Measurements from ENCODE around the gene MXI1. TPM values are rescaled to one million over a fixed set of nuclear protein-coding genes. Genes with fewer than 3 reads are reported as not detected.

MXI1 gene
- total RNA-seq, 1 experiment from 2014 or later: 11.0 TPM

DNA sequence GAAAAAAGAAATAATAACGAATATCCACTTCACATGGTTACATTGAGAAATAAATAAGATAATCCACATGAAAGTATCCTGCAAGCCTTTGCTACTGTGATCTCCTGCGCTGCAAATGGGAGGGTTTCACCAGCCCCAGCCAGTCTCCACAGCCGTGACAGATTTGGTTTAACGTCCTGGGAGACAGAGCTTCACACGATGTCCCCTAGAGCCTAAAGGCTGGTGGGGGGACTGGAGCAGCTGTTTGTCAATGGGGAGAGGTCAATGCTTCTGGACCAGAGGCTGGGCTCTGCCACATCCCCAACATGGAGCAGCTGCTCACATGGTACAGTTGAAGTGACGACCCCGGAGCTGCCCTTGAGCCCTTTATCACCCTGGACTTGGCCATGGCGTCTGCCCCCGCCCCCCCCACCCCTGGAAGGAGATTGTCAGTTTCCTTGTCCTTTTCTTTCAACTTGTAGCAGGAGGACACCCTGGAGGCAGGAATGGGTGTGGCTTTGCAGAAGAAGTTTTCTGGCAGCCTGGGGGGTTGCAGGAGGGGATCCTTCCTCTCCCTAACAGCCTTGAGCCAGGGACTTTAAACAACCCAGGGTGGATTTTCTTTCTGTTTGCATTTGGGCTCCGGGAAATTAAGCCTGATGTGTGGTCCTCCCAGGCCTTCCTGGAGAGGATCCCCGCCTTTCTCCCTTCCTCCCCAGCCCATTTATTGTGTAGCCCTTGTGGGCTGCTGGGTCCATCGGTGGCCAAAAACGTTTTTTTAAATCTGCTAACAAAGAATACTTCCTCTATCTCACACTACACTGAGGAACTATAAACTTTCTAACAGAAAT lies 37.0 kb upstream of the MXI1 start:
- BruUV-seq (replicated peaks): no TSS peak
- TF ChIP-seq, protein P1, sequence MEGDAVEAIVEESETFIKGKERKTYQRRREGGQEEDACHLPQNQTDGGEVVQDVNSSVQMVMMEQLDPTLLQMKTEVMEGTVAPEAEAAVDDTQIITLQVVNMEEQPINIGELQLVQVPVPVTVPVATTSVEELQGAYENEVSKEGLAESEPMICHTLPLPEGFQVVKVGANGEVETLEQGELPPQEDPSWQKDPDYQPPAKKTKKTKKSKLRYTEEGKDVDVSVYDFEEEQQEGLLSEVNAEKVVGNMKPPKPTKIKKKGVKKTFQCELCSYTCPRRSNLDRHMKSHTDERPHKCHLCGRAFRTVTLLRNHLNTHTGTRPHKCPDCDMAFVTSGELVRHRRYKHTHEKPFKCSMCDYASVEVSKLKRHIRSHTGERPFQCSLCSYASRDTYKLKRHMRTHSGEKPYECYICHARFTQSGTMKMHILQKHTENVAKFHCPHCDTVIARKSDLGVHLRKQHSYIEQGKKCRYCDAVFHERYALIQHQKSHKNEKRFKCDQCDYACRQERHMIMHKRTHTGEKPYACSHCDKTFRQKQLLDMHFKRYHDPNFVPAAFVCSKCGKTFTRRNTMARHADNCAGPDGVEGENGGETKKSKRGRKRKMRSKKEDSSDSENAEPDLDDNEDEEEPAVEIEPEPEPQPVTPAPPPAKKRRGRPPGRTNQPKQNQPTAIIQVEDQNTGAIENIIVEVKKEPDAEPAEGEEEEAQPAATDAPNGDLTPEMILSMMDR (IDR thresholded peaks at IDR 0.05; ENCODE audit: insufficient read depth in 1 of 2, low read depth in 1 of 2, low read length in 1 of 2, severe bottlenecking in 1 of 2, unreplicated experiment in 1 of 2): peak in 1 of 2 experiments; percentile 20
- Mint-ChIP-seq H3K4me1 (ENCODE audit: low read depth, unreplicated experiment) (peaks cover 32% of the 10 kb centered on the region), H3K9me3 (ENCODE audit: unreplicated experiment) (no peaks in the 10 kb centered on the region), H3K27ac (ENCODE audit: unreplicated experiment) (no peak overlapping the region), H3K27me3 (ENCODE audit: insufficient read depth, unreplicated experiment) (no peaks in the 10 kb centered on the region), H3K36me3 (ENCODE audit: insufficient read depth, unreplicated experiment) (no peaks in the 10 kb centered on the region), H3K4me3 (ENCODE audit: unreplicated experiment) (no peak overlapping the region)
- Histone ChIP-seq H3K9me3 (no peaks in the 10 kb centered on the region), H3K27me3 (replicated peaks; ENCODE audit: control insufficient read depth, insufficient read depth, low read length) (no peaks in the 10 kb centered on the region), H3K4me1 (peaks cover 27% of the 10 kb centered on the region), H3K36me3 (ENCODE audit: control insufficient read depth, insufficient read depth, low read length) (no peaks in the 10 kb centered on the region), H3K4me3 (ENCODE audit: low read depth, low read length) (no peak overlapping the region)
- intact Hi-C loops (cut with micrococcal nuclease; ENCODE audit: unreplicated experiment): no loop called here
- POLR2A ChIA-PET: no interaction called here
- CTCF ChIA-PET: no interaction called here
- no peak for DNase-seq

- DNase-seq: no peak
- POLR2A ChIA-PET: no interaction called here
- BruUV-seq (replicated peaks): no TSS peak
Measured at GRCh38 chr10:110171032-110171431, 36.4 kb upstream of the MXI1 start.

DNA sequence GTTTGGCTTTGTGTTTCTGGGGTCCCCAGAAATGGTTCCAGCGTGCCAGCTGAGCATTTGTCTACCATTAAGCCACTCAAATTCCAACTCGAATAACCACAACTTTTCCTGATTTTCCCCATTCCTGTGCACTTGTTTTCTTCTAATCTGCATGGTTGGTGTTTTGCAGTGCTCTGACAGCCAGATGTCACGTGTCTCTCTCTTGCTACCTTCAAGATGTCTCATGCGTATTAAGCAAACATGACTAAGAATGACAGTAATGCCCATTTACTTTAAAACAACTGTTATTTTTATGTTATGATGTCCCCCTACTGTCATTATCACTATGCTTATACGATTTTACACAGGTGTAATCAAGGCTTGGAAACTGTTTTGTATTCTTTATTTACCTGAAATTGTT lies 35.2 kb upstream of the MXI1 start:
- no peak for DNase-seq
- intact Hi-C loops (cut with micrococcal nuclease; ENCODE audit: unreplicated experiment): no loop called here
- peaks cover 24% of the 10 kb centered on the region for H3K4me1 Mint-ChIP-seq (ENCODE audit: low read depth, unreplicated experiment)

More at GRCh38 chr10:110171032-110171431, 36.4 kb upstream of the MXI1 start:
- Histone ChIP-seq H3K4me1 (peaks cover 20% of the 10 kb centered on the region), H3K9me3 (no peaks in the 10 kb centered on the region), H3K27me3 (replicated peaks; ENCODE audit: control insufficient read depth, insufficient read depth, low read length) (no peaks in the 10 kb centered on the region), H3K4me3 (ENCODE audit: low read depth, low read length) (no peak overlapping the region), H3K36me3 (ENCODE audit: control insufficient read depth, insufficient read depth, low read length) (no peaks in the 10 kb centered on the region)
- TF ChIP-seq, protein P1 (IDR thresholded peaks at IDR 0.05; ENCODE audit: insufficient read depth in 1 of 2, low read depth in 1 of 2, low read length in 1 of 2, severe bottlenecking in 1 of 2, unreplicated experiment in 1 of 2): no peak
- Mint-ChIP-seq H3K9me3 (ENCODE audit: unreplicated experiment) (no peaks in the 10 kb centered on the region), H3K36me3 (ENCODE audit: insufficient read depth, unreplicated experiment) (no peaks in the 10 kb centered on the region), H3K27ac (ENCODE audit: unreplicated experiment) (no peak overlapping the region), H3K4me3 (ENCODE audit: unreplicated experiment) (no peak overlapping the region), H3K27me3 (ENCODE audit: insufficient read depth, unreplicated experiment) (no peaks in the 10 kb centered on the region), H3K4me1 (ENCODE audit: low read depth, unreplicated experiment) (peaks cover 27% of the 10 kb centered on the region)
- CTCF ChIA-PET: no interaction called here
- intact Hi-C loops (cut with micrococcal nuclease; ENCODE audit: unreplicated experiment): no loop called here

More for the DNA sequence above, 35.2 kb upstream of the MXI1 start:
- no TSS peak for BruUV-seq (replicated peaks)
- Histone ChIP-seq H3K36me3 (ENCODE audit: control insufficient read depth, insufficient read depth, low read length) (no peaks in the 10 kb centered on the region), H3K9me3 (no peaks in the 10 kb centered on the region), H3K4me3 (ENCODE audit: low read depth, low read length) (no peak overlapping the region), H3K27me3 (replicated peaks; ENCODE audit: control insufficient read depth, insufficient read depth, low read length) (no peaks in the 10 kb centered on the region), H3K4me1 (peaks cover 15% of the 10 kb centered on the region)
- TF ChIP-seq, protein P1 (IDR thresholded peaks at IDR 0.05; ENCODE audit: insufficient read depth in 1 of 2, low read depth in 1 of 2, low read length in 1 of 2, severe bottlenecking in 1 of 2, unreplicated experiment in 1 of 2): no peak
- CTCF ChIA-PET: interaction anchor here (0.6 kb wide), 1 partner anchor 56 kb away, joined by 3 read pairs; no protein-coding TSS in a partner anchor
- Mint-ChIP-seq H3K4me3 (ENCODE audit: unreplicated experiment) (no peak overlapping the region), H3K9me3 (ENCODE audit: unreplicated experiment) (no peaks in the 10 kb centered on the region), H3K27me3 (ENCODE audit: insufficient read depth, unreplicated experiment) (no peaks in the 10 kb centered on the region), H3K27ac (ENCODE audit: unreplicated experiment) (no peak overlapping the region), H3K36me3 (ENCODE audit: insufficient read depth, unreplicated experiment) (no peaks in the 10 kb centered on the region)
- POLR2A ChIA-PET: no interaction called here

All from Caco-2 (cell line).